ENCODE measurements around the gene ATG9B. TPM values are rescaled to one million over a fixed set of nuclear protein-coding genes. Genes with fewer than 3 reads are reported as not detected.

Gene ATG9B
- total RNA-seq, 1 donor from 2014 or later, result 1.8 TPM

- H3K27me3 Mint-ChIP-seq, result peaks cover 35% of the 10 kb centered on the region
- DNase-seq (peak; percentile 36), ATAC-seq (ENCODE audit: low read depth) (peak; percentile 20)
- no peaks in the 10 kb centered on the region for H3K9me3 Mint-ChIP-seq
- H3K4me1 Mint-ChIP-seq, result peaks cover 44% of the 10 kb centered on the region
- ChIA-PET POLR2A (interaction anchor here (0.8 to 2.1 kb wide), 3 partner anchors 10 to 44 kb away, joined by 4 to 21 read pairs (median 4); partner anchors contain the start of gene ABCB8), CTCF (interaction anchor here (0.9 to 4.2 kb wide), 10 partner anchors 8 to 121 kb away, joined by 3 to 25 read pairs (median 4); partner anchors contain the start of gene ABCB8)
- TF ChIP-seq, protein P1, sequence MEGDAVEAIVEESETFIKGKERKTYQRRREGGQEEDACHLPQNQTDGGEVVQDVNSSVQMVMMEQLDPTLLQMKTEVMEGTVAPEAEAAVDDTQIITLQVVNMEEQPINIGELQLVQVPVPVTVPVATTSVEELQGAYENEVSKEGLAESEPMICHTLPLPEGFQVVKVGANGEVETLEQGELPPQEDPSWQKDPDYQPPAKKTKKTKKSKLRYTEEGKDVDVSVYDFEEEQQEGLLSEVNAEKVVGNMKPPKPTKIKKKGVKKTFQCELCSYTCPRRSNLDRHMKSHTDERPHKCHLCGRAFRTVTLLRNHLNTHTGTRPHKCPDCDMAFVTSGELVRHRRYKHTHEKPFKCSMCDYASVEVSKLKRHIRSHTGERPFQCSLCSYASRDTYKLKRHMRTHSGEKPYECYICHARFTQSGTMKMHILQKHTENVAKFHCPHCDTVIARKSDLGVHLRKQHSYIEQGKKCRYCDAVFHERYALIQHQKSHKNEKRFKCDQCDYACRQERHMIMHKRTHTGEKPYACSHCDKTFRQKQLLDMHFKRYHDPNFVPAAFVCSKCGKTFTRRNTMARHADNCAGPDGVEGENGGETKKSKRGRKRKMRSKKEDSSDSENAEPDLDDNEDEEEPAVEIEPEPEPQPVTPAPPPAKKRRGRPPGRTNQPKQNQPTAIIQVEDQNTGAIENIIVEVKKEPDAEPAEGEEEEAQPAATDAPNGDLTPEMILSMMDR (IDR thresholded peaks at IDR 0.05), result peak; percentile 7
- H3K27ac Mint-ChIP-seq, result no peak overlapping the region
- peak overlapping the region; percentile 85 for H3K4me3 Mint-ChIP-seq
- H3K36me3 Mint-ChIP-seq (ENCODE audit: low read depth), result no peaks in the 10 kb centered on the region
- intact Hi-C loops (cut with micrococcal nuclease), result loop anchor here (1.0 to 2.0 kb wide), 7 partner anchors 10 to 120 kb away; partner anchors contain the start of genes ABCB8, FASTK and SLC4A2
Measured at GRCh38 chr7:151018421-151019129, 5.7 kb downstream of the ATG9B start.

GRCh38 chr7:151017953-151018420 is 6.3 kb downstream of the ATG9B start:
- Mint-ChIP-seq H3K36me3 (ENCODE audit: low read depth) (no peaks in the 10 kb centered on the region), H3K9me3 (no peaks in the 10 kb centered on the region), H3K27me3 (peaks cover 32% of the 10 kb centered on the region), H3K27ac (no peak overlapping the region), H3K4me3 (peak overlapping the region; percentile 85), H3K4me1 (peaks cover 45% of the 10 kb centered on the region)
- TF ChIP-seq, protein P1 (IDR thresholded peaks at IDR 0.05), result peak; percentile 78
- ChIA-PET CTCF (interaction anchor here (1.1 to 4.2 kb wide), 9 partner anchors 9 to 120 kb away, joined by 3 to 25 read pairs (median 5); partner anchors contain the start of gene ABCB8), POLR2A (interaction anchor here (1.4 to 2.1 kb wide), 2 partner anchors 10 to 14 kb away, joined by 4 to 21 read pairs; partner anchors contain the start of gene ABCB8)
- ATAC-seq (ENCODE audit: low read depth) (peak; percentile 72), DNase-seq (peak; percentile 83)
- intact Hi-C loops (cut with micrococcal nuclease), result loop anchor here (1.0 to 2.0 kb wide), 7 partner anchors 10 to 120 kb away; partner anchors contain the start of genes ABCB8, FASTK and SLC4A2

DNA sequence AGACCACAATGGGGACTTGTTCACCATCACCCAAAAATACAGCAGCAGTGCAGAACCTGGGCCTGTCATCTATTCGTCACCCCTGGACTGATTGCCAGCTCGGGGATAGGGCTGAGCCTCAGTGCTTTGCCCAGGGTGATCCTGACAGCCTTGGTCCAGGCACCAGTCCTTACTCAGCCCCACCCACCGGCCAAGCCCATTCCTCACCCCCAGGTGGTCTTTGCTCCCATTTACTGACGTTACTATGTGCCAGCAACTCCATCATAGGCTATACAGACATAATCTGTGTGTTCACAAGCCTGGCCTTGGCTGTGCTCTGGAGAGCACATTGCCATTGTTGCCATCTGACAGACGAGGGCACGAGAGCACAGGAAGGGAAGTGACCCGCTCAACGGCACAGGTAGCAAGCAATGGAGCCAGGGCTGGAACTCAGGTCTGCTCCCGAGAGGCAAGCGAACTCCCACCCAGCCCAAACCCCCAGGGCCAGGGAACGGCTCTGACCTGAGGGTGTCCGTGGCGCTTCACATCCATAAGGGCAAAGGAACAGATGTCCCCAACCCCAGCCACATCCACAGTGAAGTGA is 6.8 kb downstream of the ATG9B start:
- ChIA-PET POLR2A (interaction anchor here (2.1 kb wide), 1 partner anchor 11 kb away, joined by 21 read pairs; the partner anchor contains the start of gene ABCB8), CTCF (interaction anchor here (1.1 to 4.2 kb wide), 8 partner anchors 10 to 119 kb away, joined by 3 to 25 read pairs (median 6); partner anchors contain the start of gene ABCB8)
- peaks cover 49% of the 10 kb centered on the region for H3K4me1 Mint-ChIP-seq
- peaks cover 30% of the 10 kb centered on the region for H3K27me3 Mint-ChIP-seq
- ATAC-seq (ENCODE audit: low read depth) (no peak), DNase-seq (no peak)
- H3K36me3 Mint-ChIP-seq (ENCODE audit: low read depth), result no peaks in the 10 kb centered on the region
- no peak overlapping the region for H3K27ac Mint-ChIP-seq
- peak overlapping the region; percentile 85 for H3K4me3 Mint-ChIP-seq
- H3K9me3 Mint-ChIP-seq, result no peaks in the 10 kb centered on the region
- intact Hi-C loops (cut with micrococcal nuclease), result no loop called here
- TF ChIP-seq, protein P1 (IDR thresholded peaks at IDR 0.05), result no peak

GRCh38 chr7:151016942-151017341 is 7.4 kb downstream of the ATG9B start:
- Mint-ChIP-seq H3K36me3 (ENCODE audit: low read depth) (no peaks in the 10 kb centered on the region), H3K4me1 (peaks cover 51% of the 10 kb centered on the region), H3K27ac (no peak overlapping the region), H3K9me3 (no peaks in the 10 kb centered on the region), H3K27me3 (peaks cover 29% of the 10 kb centered on the region), H3K4me3 (no peak overlapping the region)
- ChIA-PET POLR2A (no interaction called here), CTCF (interaction anchor here (1.1 to 4.2 kb wide), 2 partner anchors 10 to 94 kb away, joined by 3 to 25 read pairs; partner anchors contain the start of gene ABCB8)
- ATAC-seq (ENCODE audit: low read depth) (no peak), DNase-seq (no peak)
- intact Hi-C loops (cut with micrococcal nuclease), result no loop called here
- TF ChIP-seq, protein P1 (IDR thresholded peaks at IDR 0.05), result no peak

Measured in activated B cell treated with CpG ODN at 0.5 μM for 24 hours (primary cell).